Stomach (tissue), 9 donors: ENCODE results near the gene ZFR2. TPM values are rescaled to one million over a fixed set of nuclear protein-coding genes. Genes with fewer than 3 reads are reported as not detected.
"Not testable (repeated sequence)": the region's sequence is repeated elsewhere in the genome, so short reads cannot be mapped to it uniquely, and the experiment has no call there.

Experiments
- DNase-seq, 2 donors: peaks; one replicate each; pipeline versions ENCODE4 v3.0.0 to v3.0.0-alpha.2; 2013 to 2019
- H3K27ac ChIP-seq, 5 donors: fragments of 200-600 bp in 4 of 5; sonication (generic) in 4 of 5; one replicate each; pipeline ENCODE4 v1.5.1; 2013 to 2019; ENCODE audit warnings: mild to moderate bottlenecking in 1 of 5, moderate library complexity in 1 of 5
- H3K27me3 ChIP-seq, 3 donors: fragments of 200-600 bp; sonication (generic); one replicate each; pipeline ENCODE4 v1.5.1; 2017 to 2019; ENCODE audit warnings: mixed run types in 1 of 3
- H3K36me3 ChIP-seq, 4 donors: fragments of 200-600 bp; sonication (generic); 1 replicate in 3 of 4; 2 replicates in 1 of 4; pipeline ENCODE4 v1.5.1; 2016 to 2019
- H3K4me1 ChIP-seq, 4 donors: fragments of 200-600 bp; sonication (generic); one replicate each; pipeline ENCODE4 v1.5.1; 2016 to 2019
- H3K4me3 ChIP-seq, 4 donors: fragments of 200-600 bp; sonication (generic) in 3 of 4; one replicate each; pipeline ENCODE4 v1.5.1; 2016 to 2019; ENCODE audit warnings: mild to moderate bottlenecking in 1 of 4
- H3K9me3 ChIP-seq, 4 donors: fragments of 200-600 bp; sonication (generic); one replicate each; pipeline ENCODE4 v1.5.1; 2016 to 2019
- EP300 ChIP-seq: sonication (generic); formaldehyde crosslinking; IDR thresholded peaks from one replicate; pipeline ENCODE4 v1.6.1; 2017; ENCODE audit warnings: antibody characterized with exemption
- POLR2A ChIP-seq, 4 donors: fragments of 450-650 bp; IDR thresholded peaks; one replicate each; pipeline ENCODE4 v1.6.1; 2016; ENCODE audit warnings: antibody characterized with exemption in 4 of 4, control low read depth in 2 of 4, mild to moderate bottlenecking in 1 of 4, moderate library complexity in 1 of 4
- POLR2AphosphoS5 ChIP-seq, 3 donors: sonication (generic); formaldehyde crosslinking; IDR thresholded peaks; one replicate each; pipeline ENCODE4 v1.6.1; 2016; ENCODE audit warnings: antibody characterized with exemption in 3 of 3
- WGBS, 5 donors: extraction: QIAGEN DNeasy Blood & Tissue Kit in 3 of 5; methylation state at CpG; one replicate each; pipeline versions ENCODE4 v1.1.5 to v1.1.7; 2013 to 2018; 5-methylcytosine and 5-hydroxymethylcytosine counted together
- intact Hi-C: fragments of 100-400 bp; cut with DNase I; formaldehyde crosslinking; loops from one replicate; pipeline ENCODE4 v1.15.1; 2023; ENCODE audit warnings: low total_unique reads
- polyA plus RNA-seq, 3 donors: library from polyadenylated mRNA; stranded (reverse); fragments of 200-250 nt; gene quantifications; one replicate each; pipeline ENCODE4 v1.2.3, GENCODE V29; 2013
- total RNA-seq, 5 donors: library from RNA; depleted of rRNA; stranded (reverse); fragments of >200 nt; gene quantifications; one replicate each; pipeline versions ENCODE4 v1.1.0 to v1.2.3, GENCODE V29; 2014 to 2016
- TF ChIP-seq, protein P1 (sequence below), 7 experiments: fragments of 450-650 bp in 4 of 7; fragments of 200-600 bp in 3 of 7; sonication (generic) in 3 of 7; IDR thresholded peaks; one replicate each; pipeline ENCODE4 v1.5.1; 2016 to 2019; ENCODE audit warnings: antibody characterized with exemption in 7 of 7, control low read depth in 2 of 7, mild to moderate bottlenecking in 1 of 7
- donor health status: healthy with polysubstance abuse.
- donor health status: Bipolar disorder and iron deficiency.
- donor health status: healthy.

The ZFR2 gene
- total and polyA plus RNA-seq, 8 donors, result 0.10 to 0.29 TPM; not detected in 6

DNA sequence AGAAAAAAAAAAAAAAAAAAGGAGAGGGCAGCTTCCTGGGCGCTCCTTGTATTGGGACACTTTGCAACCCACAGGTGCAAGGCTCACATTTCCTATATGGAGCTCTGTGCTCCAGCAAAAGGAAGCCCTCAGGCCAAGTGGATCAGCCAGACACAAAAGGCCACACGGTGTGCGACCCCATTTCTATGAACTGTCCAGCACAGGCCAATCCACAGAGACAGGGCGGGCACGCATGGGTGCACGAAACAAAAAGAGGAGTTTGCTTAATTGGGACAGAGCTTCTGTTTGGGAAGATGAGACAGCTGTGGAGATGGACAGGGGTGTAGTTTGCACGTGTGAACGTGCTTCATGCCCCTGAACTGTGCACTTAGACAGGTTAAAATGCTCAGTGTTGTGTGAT, 51.1 kb downstream of the ZFR2 start:
- intact Hi-C loops, result no loop called here
- no peak for DNase-seq
- no peak for TF ChIP-seq POLR2A (IDR thresholded peaks at IDR 0.05)
- TF ChIP-seq POLR2AphosphoS5 (IDR thresholded peaks at IDR 0.05), result no peak
- TF ChIP-seq EP300, result no peak
- TF ChIP-seq, protein P1, sequence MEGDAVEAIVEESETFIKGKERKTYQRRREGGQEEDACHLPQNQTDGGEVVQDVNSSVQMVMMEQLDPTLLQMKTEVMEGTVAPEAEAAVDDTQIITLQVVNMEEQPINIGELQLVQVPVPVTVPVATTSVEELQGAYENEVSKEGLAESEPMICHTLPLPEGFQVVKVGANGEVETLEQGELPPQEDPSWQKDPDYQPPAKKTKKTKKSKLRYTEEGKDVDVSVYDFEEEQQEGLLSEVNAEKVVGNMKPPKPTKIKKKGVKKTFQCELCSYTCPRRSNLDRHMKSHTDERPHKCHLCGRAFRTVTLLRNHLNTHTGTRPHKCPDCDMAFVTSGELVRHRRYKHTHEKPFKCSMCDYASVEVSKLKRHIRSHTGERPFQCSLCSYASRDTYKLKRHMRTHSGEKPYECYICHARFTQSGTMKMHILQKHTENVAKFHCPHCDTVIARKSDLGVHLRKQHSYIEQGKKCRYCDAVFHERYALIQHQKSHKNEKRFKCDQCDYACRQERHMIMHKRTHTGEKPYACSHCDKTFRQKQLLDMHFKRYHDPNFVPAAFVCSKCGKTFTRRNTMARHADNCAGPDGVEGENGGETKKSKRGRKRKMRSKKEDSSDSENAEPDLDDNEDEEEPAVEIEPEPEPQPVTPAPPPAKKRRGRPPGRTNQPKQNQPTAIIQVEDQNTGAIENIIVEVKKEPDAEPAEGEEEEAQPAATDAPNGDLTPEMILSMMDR (IDR thresholded peaks at IDR 0.05), result no peak
- H3K27ac ChIP-seq, result no peak overlapping the region
- no peaks in the 10 kb centered on the region for H3K9me3 ChIP-seq
- 83 to 89% (median 87%) methylated on average over 8 of the region's 8 CpGs for WGBS, 5 donors
- H3K4me1 ChIP-seq, result peaks cover 6 to 24% (median 10%) of the 10 kb centered on the region in 4 donors
- no peak overlapping the region for H3K4me3 ChIP-seq
- peaks cover 0 to 12% (median 0%) of the 10 kb centered on the region in 3 donors for H3K27me3 ChIP-seq
- H3K36me3 ChIP-seq, result no peaks in the 10 kb centered on the region

DNA sequence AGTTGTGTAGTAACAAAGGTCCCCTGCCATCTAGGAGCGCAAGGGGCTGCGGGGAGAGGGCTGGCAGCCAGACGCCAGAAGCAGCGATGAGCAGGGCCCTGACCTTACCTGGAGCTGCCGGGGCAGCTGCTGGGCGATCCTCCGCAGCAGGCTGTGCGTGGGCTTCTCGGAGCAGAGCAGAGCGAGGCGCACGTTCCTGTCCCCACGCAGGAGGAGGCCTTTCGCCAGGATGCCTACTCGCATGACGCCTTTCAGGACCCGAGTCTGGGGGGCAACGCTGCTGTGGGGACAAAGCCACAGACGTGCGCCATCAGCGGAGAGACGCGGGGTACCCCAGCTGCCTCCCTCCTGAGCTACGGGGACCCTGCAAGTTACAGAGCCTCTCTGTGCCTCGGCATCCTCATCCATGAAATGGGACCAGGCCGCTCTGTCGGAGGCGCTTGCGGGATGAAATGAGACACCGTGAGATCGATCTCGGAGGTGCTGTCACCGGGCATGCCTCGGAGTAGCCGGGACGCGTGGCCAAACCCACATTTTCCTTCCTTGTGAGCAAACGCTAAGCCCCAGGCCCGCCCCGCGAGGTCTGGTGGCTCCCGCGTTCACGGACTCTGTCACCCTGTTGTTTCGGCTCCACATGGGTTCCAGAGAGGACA, 52.1 kb downstream of the ZFR2 start:
- H3K4me1 ChIP-seq, result peaks cover under 1 to 27% (median 8%) of the 10 kb centered on the region in 4 donors
- intact Hi-C loops, result no loop called here
- no peak overlapping the region for H3K4me3 ChIP-seq
- peaks cover 0 to 5% (median 0%) of the 10 kb centered on the region in 3 donors for H3K27me3 ChIP-seq
- no peak for DNase-seq
- H3K9me3 ChIP-seq, result no peaks in the 10 kb centered on the region
- TF ChIP-seq POLR2A (IDR thresholded peaks at IDR 0.05), result no peak
- TF ChIP-seq, protein P1 (IDR thresholded peaks at IDR 0.05), result no peak
- TF ChIP-seq POLR2AphosphoS5 (IDR thresholded peaks at IDR 0.05), result no peak
- TF ChIP-seq EP300, result no peak
- no peaks in the 10 kb centered on the region for H3K36me3 ChIP-seq
- WGBS, 5 donors, result 89 to 95% (median 91%) methylated on average over 32 to 45 of the region's 45 CpGs
- no peak overlapping the region for H3K27ac ChIP-seq

DNA sequence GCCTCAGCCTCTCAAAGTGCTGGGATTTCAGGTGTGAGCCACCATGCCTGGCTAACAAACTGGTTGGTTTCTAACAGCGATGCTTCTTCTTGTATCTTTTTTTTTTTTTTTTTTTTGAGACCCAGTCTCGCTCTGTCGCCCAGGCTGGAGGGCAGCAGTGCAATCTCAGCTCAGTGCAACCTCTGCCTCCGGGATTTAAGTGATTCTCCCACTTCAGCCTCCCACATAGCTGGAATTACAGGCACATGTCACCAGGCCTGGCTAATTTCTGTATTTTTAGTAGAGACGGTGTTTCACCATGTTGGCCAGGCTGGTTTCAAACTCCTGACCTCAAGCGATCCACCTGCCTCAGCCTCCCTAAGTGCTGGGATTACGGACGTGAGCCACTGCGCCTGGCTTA, 52.7 kb downstream of the ZFR2 start:
- H3K9me3 ChIP-seq, H3K36me3 ChIP-seq, intact Hi-C loops, H3K4me3 ChIP-seq, DNase-seq, H3K27me3 ChIP-seq, H3K27ac ChIP-seq: not testable (repeated sequence)
- 89 to 96% (median 93%) methylated on average over 9 of the region's 9 CpGs for WGBS, 5 donors
- peaks cover 0 to 31% (median 8%) of the 10 kb centered on the region in 4 donors for H3K4me1 ChIP-seq

DNA sequence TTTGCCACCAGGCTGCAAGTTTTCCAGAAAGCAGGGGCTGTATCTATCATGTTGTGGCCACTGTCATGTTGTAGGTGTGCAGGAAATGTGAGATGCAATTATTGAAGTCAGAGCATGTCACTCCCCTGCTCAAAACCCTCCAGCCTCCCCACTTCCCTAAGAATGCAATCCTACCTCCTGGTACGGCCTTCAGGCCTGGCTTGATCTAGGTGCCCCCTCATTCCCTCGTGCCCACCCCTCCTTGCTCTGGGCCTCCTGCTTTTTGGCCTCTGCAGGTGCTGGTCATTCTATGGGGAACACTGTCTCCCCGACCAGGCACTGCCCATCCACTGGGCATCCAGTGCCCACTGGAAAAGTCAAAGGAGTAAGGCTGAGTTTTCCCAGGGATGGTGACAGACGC, 54.2 kb downstream of the ZFR2 start:
- no peaks in the 10 kb centered on the region for H3K9me3 ChIP-seq
- TF ChIP-seq, protein P1 (IDR thresholded peaks at IDR 0.05), result no peak
- TF ChIP-seq POLR2AphosphoS5 (IDR thresholded peaks at IDR 0.05) (no peak), POLR2A (IDR thresholded peaks at IDR 0.05) (no peak), EP300 (no peak)
- no peak for DNase-seq
- intact Hi-C loops, result no loop called here
- H3K4me1 ChIP-seq, result peaks cover 0 to 32% (median 8%) of the 10 kb centered on the region in 4 donors
- H3K36me3 ChIP-seq, result no peaks in the 10 kb centered on the region
- no peak overlapping the region for H3K27ac ChIP-seq
- 84 to 94% (median 90%) methylated on average over 4 of the region's 4 CpGs for WGBS, 5 donors
- H3K4me3 ChIP-seq, result no peak overlapping the region
- peaks cover 0 to 18% (median 0%) of the 10 kb centered on the region in 3 donors for H3K27me3 ChIP-seq
